GM19438 (cell line): ENCODE data around the gene TRIM41.

Source experiments
- ATAC-seq: cut with Tn5 transposase; IDR thresholded peaks from one replicate; pipeline ENCODE4 v1.9.1; 2021; ENCODE audit warnings: low read depth; ENCODE audit not compliant: unreplicated experiment

Gene TRIM41

DNA sequence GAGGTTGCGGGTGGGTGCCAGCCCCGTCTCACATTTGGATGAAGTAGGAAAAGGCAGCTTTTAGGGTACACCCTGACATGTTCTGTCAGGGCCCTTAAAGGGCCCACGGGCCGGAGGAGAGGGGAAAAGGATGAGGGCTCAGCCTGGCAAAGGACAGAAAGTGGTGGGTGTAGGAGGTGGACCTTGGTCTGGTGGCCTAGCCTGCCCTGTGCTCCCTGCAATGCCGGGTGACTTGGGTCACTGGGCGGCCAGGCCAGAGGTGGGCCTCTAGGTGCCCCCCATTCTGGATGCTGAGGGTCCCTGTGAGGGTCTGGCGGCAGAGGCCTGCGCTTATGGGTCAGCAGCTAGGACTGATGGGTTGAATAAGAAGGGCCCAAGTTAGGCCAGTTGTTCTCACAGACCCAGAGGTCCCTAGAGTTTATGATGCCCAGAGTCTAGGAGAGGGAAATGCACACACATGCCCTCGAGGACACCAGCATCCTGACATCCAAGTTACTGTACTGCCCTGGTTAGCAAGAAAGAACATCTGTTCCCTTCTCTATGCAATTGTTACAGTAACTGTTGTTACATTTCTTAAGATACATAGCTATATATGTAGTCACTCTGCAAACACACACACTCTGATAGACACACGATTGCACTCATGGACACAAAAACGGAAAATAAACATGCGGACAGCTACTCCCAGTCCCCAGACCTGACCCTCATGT lies 30.6 kb upstream of the TRIM41 start:
- ATAC-seq = no peak

DNA sequence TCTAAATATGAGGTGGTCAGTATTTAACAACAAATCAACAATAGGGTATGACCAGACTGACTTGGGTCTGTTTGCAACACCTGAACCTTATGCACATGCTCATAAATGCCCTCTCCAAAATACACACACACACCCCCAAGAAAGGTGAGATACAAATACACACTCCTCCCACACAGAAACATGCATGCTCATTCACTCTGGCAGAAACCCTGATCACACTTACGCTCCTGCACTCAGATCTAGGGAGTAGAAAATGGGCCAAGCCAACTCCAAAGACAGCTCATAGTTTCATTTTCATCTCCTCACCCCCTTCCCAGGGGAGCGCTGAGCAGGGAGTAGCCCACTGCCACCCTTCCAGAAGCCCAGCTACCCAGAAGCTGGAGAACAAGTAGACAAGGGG lies 29.4 kb upstream of the TRIM41 start:
- no peak for ATAC-seq

DNA sequence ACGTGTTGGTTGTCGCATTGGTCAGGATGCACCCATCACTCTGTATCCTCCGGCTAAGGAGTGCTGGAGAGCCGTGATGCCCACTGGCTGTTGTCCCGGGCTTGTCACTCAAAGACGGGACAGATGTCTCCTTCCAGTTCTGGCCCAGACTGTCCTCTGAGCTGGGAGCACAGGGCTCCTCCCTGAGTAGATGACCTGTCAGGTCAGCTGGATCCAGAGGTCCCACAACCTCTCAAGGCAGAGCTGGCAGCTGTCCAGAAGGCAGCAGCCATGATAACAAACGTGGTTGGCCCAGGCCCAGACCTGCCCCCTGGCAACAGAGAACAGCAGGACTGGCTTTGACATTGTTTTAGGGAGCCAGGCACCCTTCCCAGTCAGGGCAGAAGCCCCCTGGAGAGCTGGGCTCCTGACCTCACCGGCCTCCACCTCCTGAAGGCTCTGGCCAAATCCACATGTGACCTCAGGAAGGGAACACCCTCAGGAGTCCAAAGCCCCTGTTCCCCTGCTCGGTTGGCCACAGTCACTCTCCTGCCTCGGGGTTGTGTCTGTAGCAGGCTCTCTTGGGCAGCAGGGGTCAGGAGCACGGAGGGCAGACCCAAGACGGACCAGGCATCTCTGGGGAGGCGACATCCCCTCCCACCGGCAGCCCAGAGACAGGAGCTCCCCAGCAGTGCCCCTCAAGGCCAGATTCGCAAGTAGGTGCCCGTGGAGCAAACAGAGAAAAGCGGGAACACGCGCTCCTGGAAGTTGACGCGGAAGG lies 28.4 kb upstream of the TRIM41 start:
- no peak for ATAC-seq

DNA sequence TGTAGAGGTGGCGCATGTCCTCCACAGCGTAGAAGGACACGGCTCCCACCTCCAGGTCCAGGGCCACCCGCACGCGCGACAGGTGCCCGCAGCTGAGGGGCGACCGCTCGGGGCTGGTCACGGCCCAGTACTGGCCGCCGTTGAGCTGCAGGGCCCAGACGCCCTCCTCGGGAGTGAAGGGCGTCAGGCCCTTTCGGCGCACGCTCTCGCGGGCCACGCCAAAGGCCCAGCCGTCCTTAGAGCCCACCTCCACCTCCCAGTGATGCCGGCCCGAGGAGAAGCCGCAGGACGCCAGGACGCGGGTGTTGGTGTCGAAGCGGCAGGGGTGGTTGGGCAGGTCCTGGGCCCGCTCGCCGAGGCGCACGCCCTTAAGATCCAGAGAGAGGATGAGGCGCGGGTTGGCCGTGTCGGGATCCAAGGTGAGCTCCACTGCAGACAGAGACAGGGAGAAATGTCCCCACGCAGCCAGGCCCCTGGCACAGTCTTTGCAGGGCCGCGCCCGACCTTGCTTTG lies 27.8 kb upstream of the TRIM41 start:
- no peak for ATAC-seq

DNA sequence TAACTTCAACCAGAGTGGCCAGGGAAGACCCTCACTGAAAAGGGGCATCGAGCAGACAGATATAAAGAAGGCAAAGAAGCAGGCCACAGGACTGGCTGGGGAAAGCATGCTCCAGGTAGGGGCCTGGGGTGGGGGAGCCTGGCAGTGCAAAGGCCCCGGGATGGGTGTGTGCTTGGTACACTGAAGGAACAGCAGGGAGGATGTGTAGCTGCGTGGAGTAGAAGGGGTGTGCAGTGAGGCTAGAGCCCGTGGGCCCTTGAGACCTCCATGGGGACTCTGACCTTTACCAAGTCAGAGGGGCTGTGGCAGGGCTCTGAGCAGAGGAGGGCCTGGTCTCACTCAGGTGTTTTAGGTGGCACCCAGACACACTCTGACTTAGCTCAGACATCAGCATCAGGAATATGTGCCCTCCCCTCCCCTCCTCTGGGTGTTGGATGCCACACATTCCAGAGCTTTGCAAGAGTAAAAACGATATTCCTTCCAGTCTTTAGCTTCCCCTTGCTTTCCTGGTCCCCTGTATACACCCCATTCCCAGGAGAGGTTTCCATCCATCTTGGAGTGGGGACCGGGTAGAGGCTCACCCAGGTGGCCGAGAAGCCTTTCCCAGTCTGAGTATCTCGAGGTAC lies 25.6 kb upstream of the TRIM41 start:
- ATAC-seq = no peak

DNA sequence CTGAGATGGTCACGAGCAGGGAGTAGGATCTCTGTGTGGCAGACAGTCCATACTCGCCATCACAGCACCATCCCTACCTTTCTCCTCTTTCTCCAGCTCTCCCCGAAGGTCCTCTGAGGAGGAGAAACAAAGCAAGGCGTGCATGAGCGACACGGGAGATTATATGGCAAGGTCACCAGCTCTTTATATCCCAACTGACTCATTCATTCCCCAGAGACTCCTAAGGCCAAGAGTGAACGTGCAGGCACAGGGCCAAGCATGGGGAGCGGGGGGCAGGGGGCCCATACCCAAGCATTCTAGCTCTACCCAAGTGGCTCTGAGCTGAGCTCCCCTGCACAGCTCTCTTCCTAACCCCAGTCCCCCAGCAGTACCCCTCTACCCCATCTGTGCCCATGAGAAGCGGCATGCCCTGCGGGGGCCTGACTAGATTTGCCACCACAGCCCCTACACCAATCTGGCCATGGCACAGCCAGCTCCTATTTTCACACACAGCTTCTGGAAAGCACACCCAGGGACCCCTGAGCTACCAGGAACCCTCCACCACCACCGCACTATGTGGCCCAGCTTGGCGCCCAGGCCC lies 24.9 kb upstream of the TRIM41 start:
- no peak for ATAC-seq

DNA sequence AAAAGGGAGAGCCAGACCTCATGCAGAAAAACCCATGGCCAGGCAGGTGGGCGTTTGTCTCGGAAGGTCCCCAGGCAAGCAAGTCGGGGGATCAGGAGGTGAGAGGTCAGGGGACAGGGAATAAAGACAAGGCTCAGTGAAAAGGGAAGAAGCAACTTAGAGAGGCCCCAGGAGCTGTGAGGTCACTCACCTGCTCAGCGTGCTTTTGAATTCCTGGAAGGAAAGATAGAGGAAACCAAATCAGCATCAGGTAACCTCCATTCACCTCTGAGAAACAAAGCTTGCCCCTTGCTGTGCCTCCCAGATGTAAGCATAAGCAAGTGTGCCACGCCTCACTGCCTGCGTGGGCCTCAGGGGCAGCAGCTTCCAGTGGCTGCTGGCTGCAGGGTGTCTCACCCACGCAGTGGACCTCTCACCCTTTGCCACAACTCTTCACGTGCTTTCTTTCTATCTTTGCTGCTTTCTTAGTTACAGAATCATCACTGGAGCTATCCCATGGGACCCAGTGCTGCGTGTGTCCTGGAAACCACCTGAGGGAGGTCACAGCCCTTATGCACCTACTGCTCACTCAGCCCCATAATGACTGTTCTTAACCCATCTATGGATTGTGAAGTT lies 24.1 kb upstream of the TRIM41 start:
- ATAC-seq = peak; percentile 49

DNA sequence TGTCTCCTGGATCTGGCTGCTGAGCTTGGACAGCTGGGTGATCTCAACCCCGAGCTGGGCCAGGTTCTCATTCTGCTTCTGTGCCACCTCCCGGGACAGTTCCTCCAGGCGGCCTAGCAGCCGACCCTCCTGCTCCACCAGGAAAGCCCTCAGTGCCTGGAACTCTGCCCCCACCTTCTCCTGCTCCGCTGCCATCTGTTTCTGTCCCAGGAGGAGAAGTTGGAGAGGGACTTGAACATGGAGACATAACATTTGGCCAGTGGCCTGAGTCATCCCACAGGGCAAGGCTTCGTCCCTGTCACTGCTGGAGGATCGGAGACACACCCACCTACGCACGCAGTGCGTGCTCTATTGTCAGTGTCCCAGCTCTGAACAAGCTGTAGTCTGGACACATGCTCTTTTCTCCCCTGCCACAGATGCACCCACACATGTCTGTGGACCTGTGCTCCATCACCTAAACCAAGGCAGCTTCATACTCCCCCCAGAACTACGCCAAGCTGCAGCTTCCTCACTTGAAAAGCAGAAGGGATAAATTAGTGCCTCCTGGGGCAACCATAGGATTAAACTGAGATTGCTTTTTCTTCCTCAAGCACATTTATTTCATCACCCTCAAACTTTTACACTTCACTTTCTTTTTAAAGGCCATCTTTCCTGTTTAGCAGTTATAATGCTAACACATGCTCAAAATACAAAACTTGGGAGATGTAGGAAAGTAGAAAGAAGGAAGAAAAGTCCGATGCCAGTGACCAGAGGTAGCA lies 23.0 kb upstream of the TRIM41 start:
- ATAC-seq = no peak

DNA sequence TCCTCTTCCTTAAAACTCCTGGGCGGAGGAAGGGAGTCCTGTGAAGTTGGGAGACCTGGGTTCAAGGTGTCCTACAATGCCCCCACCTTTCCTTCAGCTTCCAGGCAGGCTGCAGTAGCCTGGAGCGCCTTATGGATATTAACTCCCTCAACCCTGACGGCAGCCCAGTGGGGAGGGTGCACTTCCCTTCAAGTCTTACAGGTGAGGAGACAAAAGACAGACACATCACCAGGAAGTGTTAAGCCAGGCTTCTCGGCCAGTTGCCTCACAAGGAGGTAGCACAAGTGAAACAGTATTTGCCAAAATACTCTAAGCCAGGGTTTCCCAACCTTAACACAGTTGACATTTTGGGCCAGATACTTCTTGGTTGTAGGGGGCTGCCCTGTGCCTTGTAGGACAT lies 22.3 kb upstream of the TRIM41 start:
- ATAC-seq = no peak

DNA sequence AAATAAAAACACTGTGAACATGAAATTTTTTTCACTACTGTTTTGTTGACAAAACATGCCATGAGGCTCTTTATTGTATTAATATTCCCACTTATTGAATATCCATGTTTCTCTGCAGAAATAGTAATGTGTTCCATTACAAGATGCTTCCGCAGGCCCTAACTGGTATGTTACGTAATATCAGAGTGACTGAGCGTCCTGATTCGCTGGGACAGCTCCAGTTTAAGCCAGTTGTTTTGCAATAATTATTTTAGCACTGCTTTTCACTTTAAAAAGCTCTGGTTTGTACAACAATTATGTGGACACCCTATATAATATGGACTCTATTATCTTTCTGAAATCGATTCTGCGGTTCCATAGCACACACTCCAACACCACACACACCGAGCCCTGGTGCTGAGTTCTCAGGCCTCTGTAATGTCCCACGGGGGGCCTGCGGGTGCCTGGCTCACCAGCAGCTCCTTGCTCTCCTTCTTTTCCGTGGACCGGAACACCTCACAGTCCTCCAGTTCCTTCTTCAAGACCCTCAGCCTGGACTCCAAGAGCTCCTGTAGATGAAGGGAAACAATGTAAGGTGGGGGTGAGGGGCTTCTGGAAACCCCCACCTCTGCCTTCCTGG lies 19.9 kb upstream of the TRIM41 start:
- no peak for ATAC-seq

DNA sequence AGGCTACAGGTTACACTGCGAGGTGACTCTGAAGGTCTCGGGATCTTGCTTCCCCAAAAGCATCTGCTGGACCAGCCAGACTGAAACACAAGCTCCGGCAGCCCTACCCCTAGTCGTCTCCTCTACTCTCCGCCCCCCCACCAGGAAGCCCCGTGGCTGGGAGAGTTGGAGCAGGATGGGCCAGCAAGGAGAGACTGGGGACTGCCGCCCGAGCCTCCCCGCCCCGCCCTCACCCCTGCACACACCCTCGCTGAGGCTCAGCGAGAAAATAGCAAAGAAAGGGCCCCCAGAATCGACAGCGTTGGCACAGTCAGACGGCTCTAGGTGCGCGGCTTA lies 19.3 kb upstream of the TRIM41 start:
- ATAC-seq = no peak

DNA sequence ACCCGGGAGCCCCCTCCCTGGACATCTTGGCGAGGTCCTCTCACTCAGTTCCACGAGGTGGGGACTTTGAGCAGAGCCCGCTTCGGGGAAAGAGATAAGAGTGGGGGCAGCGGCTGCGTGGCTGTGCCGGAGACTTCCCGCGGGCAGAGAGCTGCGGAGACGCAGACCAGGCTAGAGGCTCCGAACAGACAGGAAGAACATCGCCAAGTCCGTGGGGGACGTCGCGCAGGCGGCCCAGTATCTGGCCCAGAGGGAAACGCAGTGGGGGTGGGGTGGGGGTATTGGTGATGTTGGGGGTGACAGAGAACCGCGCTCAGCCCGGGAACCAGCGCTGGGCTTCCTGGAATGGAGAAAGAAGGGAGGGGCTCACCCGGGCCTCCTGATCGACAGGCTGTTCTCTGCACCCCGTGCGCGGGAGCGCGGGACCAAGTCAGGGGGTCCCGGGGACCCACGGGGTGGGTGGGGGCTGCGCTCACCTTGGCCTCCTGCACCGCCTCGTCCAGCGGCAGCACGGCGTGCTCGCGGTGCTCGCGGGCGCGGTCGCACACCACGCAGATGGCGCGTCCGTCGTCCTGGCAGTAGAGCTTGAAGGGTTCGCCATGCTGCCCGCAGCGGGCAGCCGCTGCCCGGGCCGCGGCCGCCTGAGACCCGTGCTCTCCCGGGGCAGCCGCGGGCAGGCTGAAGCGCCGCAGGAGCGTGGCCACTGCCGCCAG lies 18.8 kb upstream of the TRIM41 start:
- ATAC-seq = no peak

DNA sequence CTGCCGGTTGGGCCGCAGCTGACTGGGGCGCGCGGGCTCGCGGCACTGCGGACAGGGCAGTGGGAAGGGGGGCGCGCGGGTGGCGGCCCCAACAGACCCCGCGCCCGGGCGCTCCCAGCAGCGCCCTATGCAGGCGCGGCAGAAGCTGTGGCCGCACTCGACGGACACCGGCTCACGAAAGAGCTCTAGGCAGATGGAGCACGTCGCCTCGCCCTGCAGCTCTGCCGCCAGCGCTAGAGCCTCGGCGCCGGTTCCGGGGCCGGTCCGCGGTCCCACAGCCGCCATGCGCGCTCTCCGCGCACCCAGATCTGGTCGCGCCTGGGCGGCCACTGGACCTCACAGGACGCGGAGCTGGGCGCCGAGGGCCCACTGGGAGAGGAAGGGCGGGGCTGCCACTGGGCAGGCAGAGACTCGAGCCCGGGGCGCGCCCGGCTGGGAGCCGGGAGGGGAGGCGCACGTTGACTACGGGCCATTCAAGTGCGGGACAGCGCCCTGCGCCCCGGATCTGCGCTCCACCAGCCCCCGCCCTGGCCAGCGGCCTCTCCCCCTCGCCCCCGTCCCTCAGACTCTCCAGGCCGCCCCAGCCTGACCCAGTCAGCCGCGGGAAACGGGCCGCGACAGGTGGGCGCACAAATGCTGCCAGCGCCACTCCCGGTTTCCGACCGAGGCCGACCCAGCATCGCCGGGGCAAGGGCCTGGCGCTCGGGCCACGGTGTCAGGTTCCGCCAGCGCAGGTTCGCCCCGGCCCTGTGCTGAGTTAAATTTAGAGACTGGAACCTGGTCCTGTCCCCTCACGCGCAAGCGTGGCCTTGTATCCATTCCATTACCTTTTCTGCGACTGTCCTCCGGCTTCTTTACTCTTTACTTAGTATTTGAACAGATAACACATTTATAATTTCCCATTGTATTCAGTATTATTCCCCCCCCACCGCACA lies 18.0 kb upstream of the TRIM41 start, which contains the start of gene TRIM7:
Gene TRIM7 (minus strand): TSS at position 371 of the 935 bp plus-strand sequence. CDS start 86 bp downstream, at position 285.
- ATAC-seq = no peak

DNA sequence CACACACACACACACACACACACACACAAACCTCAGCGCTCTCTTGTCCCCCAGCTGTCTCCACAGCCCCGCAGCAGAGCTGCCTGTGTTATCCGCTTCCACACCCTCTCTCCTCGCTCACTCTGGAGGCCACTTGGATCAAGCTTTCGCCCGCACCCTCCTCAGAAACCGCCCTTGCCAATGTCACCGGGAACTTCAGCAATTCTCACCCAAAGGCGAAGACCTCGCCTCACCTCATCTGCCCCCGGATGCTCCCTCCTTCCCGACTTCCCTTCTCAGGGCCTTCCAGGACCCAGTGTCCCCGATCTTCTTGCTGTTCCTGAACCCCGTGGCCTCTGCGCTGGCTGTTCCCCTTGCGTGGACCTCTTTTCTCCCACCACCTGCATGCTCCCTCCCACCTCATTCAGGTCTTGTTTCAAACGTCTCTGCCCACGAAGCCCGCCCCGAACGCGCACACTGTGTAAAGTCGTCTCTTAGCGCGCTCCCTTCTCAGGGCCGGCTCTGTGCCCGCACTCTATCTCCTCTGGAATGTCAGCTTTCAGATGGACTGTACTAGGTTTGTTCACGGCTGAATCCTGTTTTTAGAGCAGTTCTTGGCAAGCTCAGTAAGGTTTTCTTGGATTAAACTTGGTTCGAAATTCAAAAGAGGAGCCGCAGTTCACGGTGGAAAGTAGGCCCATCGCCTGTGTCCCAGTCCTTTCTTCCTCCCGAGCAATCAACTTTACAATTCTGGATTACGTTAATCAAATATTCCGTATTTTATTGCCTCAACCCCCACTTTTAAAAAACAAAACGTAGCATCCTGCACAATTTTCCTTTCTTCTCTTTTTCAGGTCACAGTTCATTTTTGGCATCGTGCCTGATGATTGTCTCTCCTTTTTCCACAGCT lies 17.1 kb upstream of the TRIM41 start:
- no peak for ATAC-seq

DNA sequence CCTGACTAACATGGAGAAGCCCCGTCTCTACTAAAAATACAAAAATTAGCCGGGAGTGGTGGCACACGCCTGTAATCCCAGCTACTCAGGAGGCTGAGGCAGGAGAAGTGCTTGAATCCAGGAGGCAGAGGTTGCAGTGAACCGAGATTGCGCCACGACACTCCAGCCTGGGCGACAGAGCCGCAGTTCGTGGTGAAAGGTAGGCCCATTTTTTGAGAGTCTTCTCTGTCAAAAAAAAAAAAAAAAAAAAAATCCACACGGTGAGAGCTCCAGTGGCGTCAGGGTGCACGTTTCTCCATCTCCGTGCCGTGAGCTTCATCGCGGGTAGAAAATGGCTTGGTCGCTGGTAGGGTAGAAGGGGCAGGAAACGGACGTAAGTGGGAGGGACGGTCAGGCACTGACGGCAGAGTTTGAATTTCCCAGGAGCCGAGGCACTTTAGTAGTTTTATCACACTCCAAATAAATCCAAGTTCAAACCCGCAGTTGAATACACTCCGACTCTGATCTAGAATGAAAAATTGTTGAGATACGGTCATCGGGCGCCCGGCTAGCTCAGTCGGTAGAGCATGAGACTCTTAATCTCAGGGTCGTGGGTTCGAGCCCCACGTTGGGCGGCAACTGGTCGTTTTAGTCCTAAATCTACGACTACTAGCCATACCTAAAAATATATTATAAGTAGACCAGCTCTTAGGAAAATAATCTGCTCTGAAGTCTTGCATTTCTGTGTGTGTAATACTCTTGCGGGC lies 15.7 kb upstream of the TRIM41 start:
- peak; percentile 27 for ATAC-seq

DNA sequence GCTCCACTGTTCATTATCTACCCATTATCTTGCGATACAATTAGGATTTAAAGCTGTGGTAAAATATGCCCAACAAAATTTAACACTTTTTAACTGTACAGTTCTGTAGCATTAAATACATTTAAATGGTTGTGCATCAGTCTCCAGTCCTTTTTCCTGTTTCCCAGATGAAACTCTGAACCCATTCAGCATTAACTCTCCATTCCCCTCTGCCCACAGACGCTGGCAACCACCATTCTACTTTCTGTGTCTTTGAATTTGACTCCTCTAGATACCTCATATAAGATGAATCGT lies 15.2 kb upstream of the TRIM41 start:
- ATAC-seq = no peak
